ENCODE measurements around the gene DNM1. TPM values are rescaled to one million over a fixed set of nuclear protein-coding genes. Genes with fewer than 3 reads are reported as not detected.
A peak's percentile ranks its signal among the peaks of the same experiment; 100 is the strongest.

DNM1 gene
- total and polyA plus RNA-seq, 3 donors from 2014 or later: 8.0 to 10.7 (median 9.8) TPM

GRCh38 chr9:128192601-128193371, 10.4 kb upstream of the DNM1 start:
- peaks cover 15% of the 10 kb centered on the region for H3K4me1 ChIP-seq
- intact Hi-C loops (cut with DNase I; ENCODE audit: low total_unique reads): no loop called here

DNA sequence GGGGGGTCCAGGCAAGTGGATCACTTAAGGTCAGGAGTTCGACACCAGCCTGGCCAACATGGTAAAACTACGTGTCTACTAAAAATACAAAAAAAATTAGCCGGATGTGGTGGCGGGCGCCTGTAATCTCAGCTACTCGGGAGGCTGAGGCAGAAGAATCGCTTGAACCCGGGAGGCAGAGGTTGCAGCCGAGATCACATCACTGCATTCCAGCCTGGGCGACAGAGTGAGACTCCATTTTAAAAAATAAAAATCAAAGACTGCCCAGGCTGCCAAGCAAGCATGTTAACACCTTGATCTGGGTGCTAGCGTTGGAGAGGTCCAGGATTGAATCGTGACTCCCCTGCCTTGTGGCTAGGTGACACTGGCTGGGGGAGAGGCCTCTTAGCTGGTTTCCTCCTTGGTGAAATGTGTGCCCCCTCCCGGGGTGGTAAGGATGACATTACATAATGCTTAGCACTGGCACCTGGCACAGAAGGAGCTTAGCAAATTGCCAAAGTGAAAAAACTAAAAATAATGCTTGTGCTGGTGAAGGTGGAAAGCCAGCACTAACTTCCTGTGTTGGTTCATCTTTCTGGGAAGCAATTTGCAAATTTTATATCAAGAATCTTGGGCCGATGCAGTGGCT, 9.6 kb upstream of the DNM1 start:
- Histone ChIP-seq H3K4me3 (peak overlapping the region in 1 of 2 donors; percentile 90), H3K4me1 (peaks cover 15% of the 10 kb centered on the region), H3K9me3 (no peaks in the 10 kb centered on the region), H3K27ac (no peak overlapping the region), H3K36me3 (ENCODE audit: low read depth, missing control alignments) (no peaks in the 10 kb centered on the region), H3K27me3 (no peaks in the 10 kb centered on the region)
- no peak for DNase-seq
- TF ChIP-seq CTCF (IDR thresholded peaks at IDR 0.05) (no peak), POLR2A (IDR thresholded peaks at IDR 0.05) (no peak)
- WGBS, 2 donors: 72 to 75% methylated on average over 14 of the region's 14 CpGs
- intact Hi-C loops (cut with DNase I; ENCODE audit: low total_unique reads): no loop called here

More at GRCh38 chr9:128192601-128193371, 10.4 kb upstream of the DNM1 start:
- no peaks in the 10 kb centered on the region for H3K27me3 ChIP-seq
- H3K27ac ChIP-seq: peak overlapping the region; percentile 37 to 84
- 15 to 25% methylated on average over 33 to 56 of the region's 56 CpGs for WGBS, 2 donors
- H3K4me3 ChIP-seq: peak overlapping the region; percentile 83 to 90
- no peak for TF ChIP-seq POLR2A (IDR thresholded peaks at IDR 0.05)
- TF ChIP-seq CTCF (IDR thresholded peaks at IDR 0.05): peak; percentile 8 to 29 (median 27)
- DNase-seq: peak; percentile 81
- H3K9me3 ChIP-seq: no peaks in the 10 kb centered on the region
- H3K36me3 ChIP-seq (ENCODE audit: low read depth, missing control alignments): no peaks in the 10 kb centered on the region

- intact Hi-C loops (cut with DNase I; ENCODE audit: low total_unique reads): no loop called here
- Histone ChIP-seq H3K9me3 (no peaks in the 10 kb centered on the region), H3K36me3 (ENCODE audit: low read depth, missing control alignments) (no peaks in the 10 kb centered on the region), H3K4me1 (no peaks in the 10 kb centered on the region), H3K4me3 (no peak overlapping the region), H3K27me3 (no peaks in the 10 kb centered on the region), H3K27ac (no peak overlapping the region)
- no peak for DNase-seq
- TF ChIP-seq POLR2A (IDR thresholded peaks at IDR 0.05): no peak
- TF ChIP-seq CTCF (IDR thresholded peaks at IDR 0.05): no peak
- WGBS, 2 donors: 87 to 89% methylated on average over 13 of the region's 13 CpGs
These were observed 1.5 kb upstream of the DNM1 start for GRCh38 chr9:128201441-128202369.

DNA sequence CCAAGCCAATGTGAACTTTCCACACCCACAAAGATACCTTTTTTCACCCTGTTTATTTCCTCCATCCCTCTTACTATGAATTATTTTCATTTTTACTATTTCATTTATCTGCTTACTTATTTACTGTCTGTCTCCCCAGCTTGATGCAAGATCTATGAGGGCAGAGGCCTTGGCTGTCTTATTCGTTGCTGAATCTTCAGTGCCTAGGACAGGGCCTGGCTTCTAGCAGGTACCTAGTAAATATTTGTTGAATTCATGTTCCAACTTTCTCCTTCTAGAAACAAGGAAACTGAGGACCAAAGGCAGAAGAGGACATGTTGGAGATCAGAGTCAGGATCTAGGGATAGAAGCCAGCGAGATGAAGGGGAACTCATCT, 543 bp upstream of the DNM1 start:
- Histone ChIP-seq H3K36me3 (ENCODE audit: low read depth, missing control alignments) (no peaks in the 10 kb centered on the region), H3K4me3 (peak overlapping the region; percentile 53 to 57), H3K27me3 (no peaks in the 10 kb centered on the region), H3K27ac (no peak overlapping the region), H3K4me1 (no peaks in the 10 kb centered on the region), H3K9me3 (no peaks in the 10 kb centered on the region)
- intact Hi-C loops (cut with DNase I; ENCODE audit: low total_unique reads): no loop called here
- DNase-seq: no peak
- TF ChIP-seq CTCF (IDR thresholded peaks at IDR 0.05) (no peak), POLR2A (IDR thresholded peaks at IDR 0.05) (no peak)
- 12 to 13% methylated on average over 2 of the region's 2 CpGs for WGBS, 2 donors

All from testis (tissue), 3 donors.